ENCODE data around the gene SPRR4.

DNA sequence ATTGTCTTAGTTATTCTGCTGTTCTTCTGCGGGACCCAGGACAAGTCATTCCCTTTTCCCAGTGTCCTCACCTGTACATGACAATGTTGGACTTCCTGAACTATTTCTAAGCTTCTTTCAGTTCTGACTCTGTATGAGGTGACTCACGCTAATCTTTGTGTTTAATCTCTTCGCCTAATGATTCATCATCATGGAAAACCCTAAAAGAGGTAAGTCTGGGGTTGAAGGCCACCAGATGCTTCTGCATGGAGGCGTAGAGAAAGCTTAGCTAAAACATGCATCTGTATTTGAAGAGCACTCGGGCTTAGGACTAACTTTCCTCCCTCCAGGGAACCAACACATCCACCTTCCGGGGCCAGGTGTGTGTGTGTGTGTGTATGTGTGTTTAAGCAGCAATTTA, 16.0 kb upstream of the SPRR4 start:
- TF ChIP-seq CTCF (IDR thresholded peaks at IDR 0.05; ENCODE audit: poor library complexity) (no peak), EZH2 (IDR thresholded peaks at IDR 0.05; ENCODE audit: borderline replicate concordance) (no peak)

Measured in hepatocyte (in vitro differentiated cells).